WTC11 (cell line): ENCODE results near the gene ANO2. TPM values are rescaled to one million over a fixed set of nuclear protein-coding genes. Genes with fewer than 3 reads are reported as not detected.

ENCODE experiments used
- ATAC-seq: fragments of 200-7000 bp; cut with Tn5 transposase; 2 replicates; pipeline ENCODE4 v1.10.0; 2021; ENCODE audit warnings: mild to moderate bottlenecking, moderate library complexity
- CTCF ChIA-PET: fragments of 300-600 bp; sonication (Branson Sonifier 250); formaldehyde crosslinking; loops from one replicate; lab custom pipeline; 2021; ENCODE audit warnings: antibody characterized with exemption; lab: Charles Lee
- POLR2A ChIA-PET: fragments of 350-600 bp; sonication (Branson Sonifier 250); formaldehyde crosslinking; loops from one replicate; lab custom pipeline; 2021; ENCODE audit warnings: antibody characterized with exemption; lab: Charles Lee
- DNase-seq: peaks from one replicate; pipeline ENCODE4 v3.0.0; 2021; ENCODE audit warnings: low spot score
- H3K27ac Mint-ChIP-seq: 2 replicates; pipeline ENCODE4 v1.8.0; 2021; ENCODE audit warnings: mixed read lengths
- H3K27me3 Mint-ChIP-seq: 2 replicates; pipeline ENCODE4 v1.8.0; 2021; ENCODE audit warnings: low read depth, mild to moderate bottlenecking, moderate library complexity, mixed read lengths
- H3K36me3 Mint-ChIP-seq: 2 replicates; pipeline ENCODE4 v1.8.0; 2021; ENCODE audit warnings: mixed read lengths
- H3K4me1 Mint-ChIP-seq: 2 replicates; pipeline ENCODE4 v1.8.0; 2022; ENCODE audit warnings: mixed read lengths
- H3K4me3 Mint-ChIP-seq: 2 replicates; pipeline ENCODE4 v1.8.0; 2021; ENCODE audit warnings: mild to moderate bottlenecking, moderate library complexity, mixed read lengths
- H3K9me3 Mint-ChIP-seq: 2 replicates; pipeline ENCODE4 v1.8.0; 2021; ENCODE audit warnings: mixed read lengths
- AFF4 ChIP-seq: sonication (generic); formaldehyde crosslinking; IDR thresholded peaks from 2 replicates; pipeline ENCODE4 v1.8.1; 2023; ENCODE audit warnings: mild to moderate bottlenecking, missing genetic modification reagents, borderline replicate concordance
- ELF4 ChIP-seq: sonication (generic); formaldehyde crosslinking; IDR thresholded peaks from 2 replicates; pipeline ENCODE4 v1.8.1; 2022; ENCODE audit warnings: low read depth, mild to moderate bottlenecking, moderate library complexity, missing genetic modification reagents
- ERG ChIP-seq: fragments of 250-450 bp; sonication (Bioruptor Pico); IDR thresholded peaks from 2 replicates; pipeline ENCODE4 v1.8.0; 2021; ENCODE audit warnings: mild to moderate bottlenecking
- ETV6 ChIP-seq: sonication (generic); formaldehyde crosslinking; IDR thresholded peaks from 2 replicates; pipeline ENCODE4 v1.8.1; 2022; ENCODE audit warnings: mild to moderate bottlenecking, missing genetic modification reagents
- FOXP1 ChIP-seq: sonication (generic); formaldehyde crosslinking; IDR thresholded peaks from 2 replicates; pipeline ENCODE4 v1.8.0; 2022; ENCODE audit warnings: missing genetic modification reagents, mild to moderate bottlenecking, moderate library complexity, borderline replicate concordance
- FOXP4 ChIP-seq: sonication (generic); formaldehyde crosslinking; IDR thresholded peaks from 2 replicates; pipeline ENCODE4 v1.8.0; 2022; ENCODE audit warnings: mild to moderate bottlenecking, missing genetic modification reagents
- JUN ChIP-seq: sonication (generic); formaldehyde crosslinking; IDR thresholded peaks from 2 replicates; pipeline ENCODE4 v1.8.0; 2023; ENCODE audit warnings: mild to moderate bottlenecking, missing genetic modification reagents
- KAT7 ChIP-seq: sonication (generic); formaldehyde crosslinking; IDR thresholded peaks from 2 replicates; pipeline ENCODE4 v1.8.1; 2023; ENCODE audit warnings: missing genetic modification reagents, mild to moderate bottlenecking, borderline replicate concordance
- MXD4 ChIP-seq: fragments of 250-450 bp; sonication (Bioruptor Pico); IDR thresholded peaks from 2 replicates; pipeline ENCODE4 v1.8.0; 2021; ENCODE audit warnings: mild to moderate bottlenecking, moderate library complexity, borderline replicate concordance
- NFYB ChIP-seq: sonication (generic); formaldehyde crosslinking; conservative IDR thresholded peaks from 2 replicates; pipeline ENCODE4 v1.8.0; 2022; ENCODE audit warnings: low read depth, missing genetic modification reagents
- NR1H2 ChIP-seq: sonication (generic); formaldehyde crosslinking; IDR thresholded peaks from 2 replicates; pipeline ENCODE4 v1.9.0; 2021; ENCODE audit warnings: mild to moderate bottlenecking, moderate library complexity, missing genetic modification reagents
- SMAD4 ChIP-seq: sonication (generic); formaldehyde crosslinking; IDR thresholded peaks from 2 replicates; pipeline ENCODE4 v1.8.0; 2022; ENCODE audit warnings: mild to moderate bottlenecking, missing genetic modification reagents
- ZBTB21 ChIP-seq: sonication (generic); formaldehyde crosslinking; IDR thresholded peaks from 2 replicates; pipeline ENCODE4 v1.8.1; 2023; ENCODE audit warnings: mild to moderate bottlenecking, missing genetic modification reagents, borderline replicate concordance
- ZNF121 ChIP-seq: sonication (generic); formaldehyde crosslinking; IDR thresholded peaks from 2 replicates; pipeline ENCODE4 v1.8.0; 2023; ENCODE audit warnings: missing genetic modification reagents
- ZNF423 ChIP-seq: fragments of 250-450 bp; sonication (Bioruptor Pico); IDR thresholded peaks from 2 replicates; pipeline ENCODE4 v2.1.2; 2022; ENCODE audit warnings: mild to moderate bottlenecking, moderate library complexity
- total RNA-seq: library from RNA; stranded (reverse); gene quantifications from 3 replicates; pipeline ENCODE4 v1.2.3, GENCODE V29; 2021
- TF ChIP-seq, protein P1 (sequence below): sonication (generic); formaldehyde crosslinking; IDR thresholded peaks from 2 replicates; pipeline ENCODE4 v1.8.1; 2022; ENCODE audit warnings: missing genetic modification reagents, borderline replicate concordance
- TF ChIP-seq, protein P2 (sequence below): sonication (generic); formaldehyde crosslinking; IDR thresholded peaks from 2 replicates; pipeline ENCODE4 v1.8.0; 2023; ENCODE audit warnings: missing genetic modification reagents, mild to moderate bottlenecking, borderline replicate concordance

The ANO2 gene
- total RNA-seq, 1 experiment from 2014 or later: 2.8 TPM

- TF ChIP-seq ZBTB21 (CRISPR knock-in tag) (no peak), MXD4 (CRISPR knock-in tag) (no peak), ZNF423 (CRISPR knock-in tag) (no peak), ETV6 (CRISPR knock-in tag) (no peak)
Observed at GRCh38 chr12:5909560-5909959, 35.5 kb downstream of the ANO2 start (continued).

DNA sequence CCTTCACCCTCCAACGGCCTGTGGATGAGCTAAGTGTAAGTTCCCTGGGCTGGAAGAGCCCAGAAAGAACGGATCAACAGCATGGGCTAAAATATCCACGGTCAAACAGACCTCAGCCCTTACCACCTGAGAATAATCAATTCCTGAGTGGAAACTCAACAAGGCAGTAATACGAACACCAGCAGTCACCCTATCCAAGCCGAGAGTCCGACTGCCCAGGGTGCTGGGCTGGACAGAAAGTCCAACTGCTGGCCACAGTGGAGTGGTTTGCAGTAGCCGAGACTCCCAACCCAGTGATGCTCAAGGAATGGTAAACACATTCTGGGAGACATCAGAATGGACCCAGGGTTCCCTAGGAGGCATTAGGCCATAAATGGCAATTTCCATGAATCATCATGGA is 36.8 kb downstream of the ANO2 start:
- H3K4me1 Mint-ChIP-seq: peaks cover 8% of the 10 kb centered on the region; the same call in 1 of the 2 replicates
- H3K36me3 Mint-ChIP-seq: no peaks in the 10 kb centered on the region
- no peak overlapping the region for H3K27ac Mint-ChIP-seq
- CTCF ChIA-PET: interaction anchor here (1.5 to 2.5 kb wide), 3 partner anchors 9 to 130 kb away, joined by 7 to 17 read pairs (median 8); no protein-coding TSS in a partner anchor
- H3K9me3 Mint-ChIP-seq: no peaks in the 10 kb centered on the region
- no peak for ATAC-seq
- H3K27me3 Mint-ChIP-seq: no peaks in the 10 kb centered on the region
- TF ChIP-seq MXD4 (CRISPR knock-in tag) (no peak), NR1H2 (CRISPR knock-in tag) (no peak), FOXP1 (no peak), ZNF121 (CRISPR knock-in tag) (no peak), JUN (no peak)
- TF ChIP-seq, all 79 proteins: peak for 0
- no peak overlapping the region for H3K4me3 Mint-ChIP-seq
- no peak for DNase-seq
- POLR2A ChIA-PET: no interaction called here

GRCh38 chr12:5907807-5908206 is 37.3 kb downstream of the ANO2 start:
- no peak for TF ChIP-seq NFYB
- TF ChIP-seq SMAD4: no peak
- TF ChIP-seq FOXP4 (CRISPR knock-in tag): no peak
- TF ChIP-seq, protein P1, sequence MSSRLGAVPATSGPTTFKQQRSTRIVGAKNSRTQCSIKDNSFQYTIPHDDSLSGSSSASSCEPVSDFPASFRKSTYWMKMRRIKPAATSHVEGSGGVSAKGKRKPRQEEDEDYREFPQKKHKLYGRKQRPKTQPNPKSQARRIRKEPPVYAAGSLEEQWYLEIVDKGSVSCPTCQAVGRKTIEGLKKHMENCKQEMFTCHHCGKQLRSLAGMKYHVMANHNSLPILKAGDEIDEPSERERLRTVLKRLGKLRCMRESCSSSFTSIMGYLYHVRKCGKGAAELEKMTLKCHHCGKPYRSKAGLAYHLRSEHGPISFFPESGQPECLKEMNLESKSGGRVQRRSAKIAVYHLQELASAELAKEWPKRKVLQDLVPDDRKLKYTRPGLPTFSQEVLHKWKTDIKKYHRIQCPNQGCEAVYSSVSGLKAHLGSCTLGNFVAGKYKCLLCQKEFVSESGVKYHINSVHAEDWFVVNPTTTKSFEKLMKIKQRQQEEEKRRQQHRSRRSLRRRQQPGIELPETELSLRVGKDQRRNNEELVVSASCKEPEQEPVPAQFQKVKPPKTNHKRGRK (CRISPR knock-in tag): no peak
- TF ChIP-seq ELF4: no peak
- no peak for TF ChIP-seq AFF4 (CRISPR knock-in tag)
- TF ChIP-seq, all 79 proteins: peak for 0
- ChIA-PET POLR2A (no interaction called here), CTCF (interaction anchor here (1.5 to 2.5 kb wide), 3 partner anchors 8 to 131 kb away, joined by 7 to 17 read pairs (median 8); no protein-coding TSS in a partner anchor)
- DNase-seq (no peak), ATAC-seq (no peak)
- no peak overlapping the region for H3K27ac Mint-ChIP-seq
- no peaks in the 10 kb centered on the region for H3K27me3 Mint-ChIP-seq
- no peaks in the 10 kb centered on the region for H3K36me3 Mint-ChIP-seq
- no peak overlapping the region for H3K4me3 Mint-ChIP-seq
- H3K9me3 Mint-ChIP-seq: no peaks in the 10 kb centered on the region
- H3K4me1 Mint-ChIP-seq: peaks cover 8% of the 10 kb centered on the region; the same call in 1 of the 2 replicates

DNA sequence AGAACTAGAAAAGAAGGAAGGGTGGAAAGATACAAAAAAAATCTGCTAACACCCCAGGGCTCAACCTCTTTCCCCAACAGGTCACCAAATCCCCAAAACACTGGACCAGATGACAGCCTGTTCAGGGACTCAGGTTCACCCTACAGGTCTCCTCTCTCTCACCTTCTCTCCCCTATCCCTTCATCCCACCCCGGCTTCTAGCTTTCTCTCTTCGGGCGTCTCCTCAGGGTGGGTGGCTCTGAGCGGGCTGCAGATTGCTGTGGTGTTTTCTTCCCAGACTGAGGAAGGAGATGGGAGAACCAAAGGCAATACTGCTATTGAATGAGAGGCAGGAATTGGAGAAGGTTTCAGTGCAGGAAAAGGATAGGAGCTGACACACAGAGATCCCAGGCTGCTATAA is 39.3 kb downstream of the ANO2 start:
- Mint-ChIP-seq H3K9me3 (no peaks in the 10 kb centered on the region), H3K27ac (no peak overlapping the region), H3K36me3 (no peaks in the 10 kb centered on the region), H3K27me3 (no peaks in the 10 kb centered on the region), H3K4me3 (no peak overlapping the region), H3K4me1 (peaks cover 16% of the 10 kb centered on the region)
- POLR2A ChIA-PET: no interaction called here
- no peak for ATAC-seq
- CTCF ChIA-PET: interaction anchor here (1.4 to 1.5 kb wide), 2 partner anchors 8 to 82 kb away, joined by 4 to 9 read pairs; no protein-coding TSS in a partner anchor
- DNase-seq: no peak
- no peak for TF ChIP-seq ZBTB21 (CRISPR knock-in tag)
- TF ChIP-seq KAT7 (CRISPR knock-in tag): no peak
- TF ChIP-seq ERG: no peak
- TF ChIP-seq, protein P2, sequence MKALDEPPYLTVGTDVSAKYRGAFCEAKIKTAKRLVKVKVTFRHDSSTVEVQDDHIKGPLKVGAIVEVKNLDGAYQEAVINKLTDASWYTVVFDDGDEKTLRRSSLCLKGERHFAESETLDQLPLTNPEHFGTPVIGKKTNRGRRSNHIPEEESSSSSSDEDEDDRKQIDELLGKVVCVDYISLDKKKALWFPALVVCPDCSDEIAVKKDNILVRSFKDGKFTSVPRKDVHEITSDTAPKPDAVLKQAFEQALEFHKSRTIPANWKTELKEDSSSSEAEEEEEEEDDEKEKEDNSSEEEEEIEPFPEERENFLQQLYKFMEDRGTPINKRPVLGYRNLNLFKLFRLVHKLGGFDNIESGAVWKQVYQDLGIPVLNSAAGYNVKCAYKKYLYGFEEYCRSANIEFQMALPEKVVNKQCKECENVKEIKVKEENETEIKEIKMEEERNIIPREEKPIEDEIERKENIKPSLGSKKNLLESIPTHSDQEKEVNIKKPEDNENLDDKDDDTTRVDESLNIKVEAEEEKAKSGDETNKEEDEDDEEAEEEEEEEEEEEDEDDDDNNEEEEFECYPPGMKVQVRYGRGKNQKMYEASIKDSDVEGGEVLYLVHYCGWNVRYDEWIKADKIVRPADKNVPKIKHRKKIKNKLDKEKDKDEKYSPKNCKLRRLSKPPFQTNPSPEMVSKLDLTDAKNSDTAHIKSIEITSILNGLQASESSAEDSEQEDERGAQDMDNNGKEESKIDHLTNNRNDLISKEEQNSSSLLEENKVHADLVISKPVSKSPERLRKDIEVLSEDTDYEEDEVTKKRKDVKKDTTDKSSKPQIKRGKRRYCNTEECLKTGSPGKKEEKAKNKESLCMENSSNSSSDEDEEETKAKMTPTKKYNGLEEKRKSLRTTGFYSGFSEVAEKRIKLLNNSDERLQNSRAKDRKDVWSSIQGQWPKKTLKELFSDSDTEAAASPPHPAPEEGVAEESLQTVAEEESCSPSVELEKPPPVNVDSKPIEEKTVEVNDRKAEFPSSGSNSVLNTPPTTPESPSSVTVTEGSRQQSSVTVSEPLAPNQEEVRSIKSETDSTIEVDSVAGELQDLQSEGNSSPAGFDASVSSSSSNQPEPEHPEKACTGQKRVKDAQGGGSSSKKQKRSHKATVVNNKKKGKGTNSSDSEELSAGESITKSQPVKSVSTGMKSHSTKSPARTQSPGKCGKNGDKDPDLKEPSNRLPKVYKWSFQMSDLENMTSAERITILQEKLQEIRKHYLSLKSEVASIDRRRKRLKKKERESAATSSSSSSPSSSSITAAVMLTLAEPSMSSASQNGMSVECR: no peak
